NCI-H82 (cell line): Measurements from ENCODE around the gene PLD4.

Source experiments
- DNase-seq: peaks from one replicate; lab custom pipeline; 2025; lab: John Stamatoyannopoulos, UW

Gene PLD4

DNA sequence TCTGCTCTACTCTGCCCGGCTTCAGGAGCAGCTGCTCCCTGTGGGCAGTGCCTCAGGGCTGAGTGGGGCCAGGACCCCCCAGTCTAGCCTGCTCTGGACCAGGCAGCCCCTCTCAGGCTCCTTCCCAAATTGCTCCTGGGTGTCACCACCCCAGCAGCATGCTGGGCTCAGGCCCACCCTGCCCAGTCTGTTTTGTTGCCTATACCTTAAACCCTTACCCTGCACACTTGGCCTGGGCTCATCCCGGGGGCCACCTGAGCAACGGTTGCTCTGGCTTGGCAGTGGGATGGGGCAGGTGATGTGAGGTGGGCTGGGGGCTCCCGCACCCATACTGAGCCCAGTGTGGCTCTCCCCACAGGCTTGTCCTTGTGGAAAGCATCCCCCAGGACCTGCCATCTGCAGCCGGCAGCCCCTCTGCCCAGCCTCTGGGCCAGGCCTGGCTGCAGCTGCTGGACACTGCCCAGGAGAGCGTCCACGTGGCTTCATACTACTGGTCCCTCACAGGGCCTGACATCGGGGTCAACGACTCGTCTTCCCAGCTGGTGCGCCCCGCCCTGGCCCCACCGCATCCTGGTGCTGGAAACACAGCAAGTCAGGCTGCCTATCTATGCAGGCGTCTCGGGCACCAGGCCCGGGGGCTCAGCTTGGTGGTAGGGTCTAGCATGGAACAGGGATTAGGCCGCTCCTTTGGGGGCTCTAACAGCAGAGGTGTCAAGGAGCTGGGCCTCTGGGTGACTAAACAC, 3.9 kb downstream of the PLD4 start:
- DNase-seq: no peak

DNA sequence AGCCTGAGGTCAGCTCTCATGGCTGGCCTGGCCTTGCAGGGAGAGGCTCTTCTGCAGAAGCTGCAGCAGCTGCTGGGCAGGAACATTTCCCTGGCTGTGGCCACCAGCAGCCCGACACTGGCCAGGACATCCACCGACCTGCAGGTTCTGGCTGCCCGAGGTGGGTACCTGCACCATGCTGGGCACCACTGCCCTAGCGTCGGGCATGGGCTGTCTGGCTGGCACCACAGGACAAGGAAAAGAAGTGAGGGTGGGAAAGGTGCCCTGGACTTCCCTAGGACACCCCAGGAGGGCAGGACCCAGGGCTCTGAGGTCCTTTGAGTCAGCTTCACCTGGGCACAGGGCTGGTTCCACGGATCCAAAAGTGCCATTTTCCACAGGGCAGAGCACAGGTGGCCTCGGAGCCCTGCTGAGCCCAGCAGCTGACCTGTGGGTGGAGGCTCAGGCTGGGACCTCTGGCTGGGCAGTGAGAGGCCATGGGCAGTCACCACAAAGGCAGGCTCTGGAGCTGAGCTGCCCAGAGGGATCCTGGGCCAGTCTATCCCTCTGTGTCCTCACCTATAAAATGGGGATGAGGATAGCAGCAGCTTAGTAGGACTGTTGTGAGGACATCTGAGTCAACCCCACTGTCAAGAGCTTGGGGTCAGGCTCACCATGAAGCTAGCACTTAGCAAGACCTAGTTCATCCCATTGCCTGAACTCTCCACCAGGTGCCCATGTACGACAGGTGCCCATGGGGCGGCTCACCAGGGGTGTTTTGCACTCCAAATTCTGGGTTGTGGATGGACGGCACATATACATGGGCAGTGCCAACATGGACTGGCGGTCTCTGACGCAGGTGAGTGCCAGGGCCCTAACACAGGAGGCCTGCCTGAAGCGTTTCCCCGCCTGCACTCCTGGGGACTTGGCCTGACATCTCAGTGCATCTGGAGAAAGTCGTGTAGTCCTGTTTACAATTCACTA, 4.9 kb downstream of the PLD4 start:
- no peak for DNase-seq

DNA sequence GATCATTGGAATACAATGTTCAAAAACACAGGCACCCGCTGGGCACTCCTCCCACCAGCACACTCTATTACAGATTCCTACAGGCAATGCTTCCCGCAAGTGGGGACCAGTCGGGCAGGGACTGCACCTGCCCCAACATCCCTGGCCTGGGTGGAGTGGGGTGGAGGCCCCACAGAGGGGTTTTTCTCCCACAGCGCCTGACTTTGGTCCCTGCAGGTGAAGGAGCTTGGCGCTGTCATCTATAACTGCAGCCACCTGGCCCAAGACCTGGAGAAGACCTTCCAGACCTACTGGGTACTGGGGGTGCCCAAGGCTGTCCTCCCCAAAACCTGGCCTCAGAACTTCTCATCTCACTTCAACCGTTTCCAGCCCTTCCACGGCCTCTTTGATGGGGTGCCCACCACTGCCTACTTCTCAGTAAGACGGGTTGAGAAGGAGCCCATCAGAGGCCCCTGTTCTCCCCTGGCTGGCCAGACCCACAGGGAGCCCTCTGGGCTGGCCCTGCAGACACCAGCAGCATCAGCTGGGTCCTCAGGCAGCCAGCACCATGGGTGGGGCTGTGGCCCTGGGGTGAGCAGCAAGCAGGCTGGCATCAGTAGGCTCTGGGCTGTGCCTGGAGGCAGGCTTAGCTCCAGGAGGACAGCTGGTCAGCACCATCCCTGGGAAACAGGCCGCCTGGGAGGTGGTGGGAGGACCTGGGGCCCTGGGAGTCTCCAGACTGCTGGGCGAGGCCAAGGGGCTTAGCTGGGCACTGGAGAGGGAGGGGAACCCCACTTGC, 6.0 kb downstream of the PLD4 start:
- DNase-seq: no peak

DNA sequence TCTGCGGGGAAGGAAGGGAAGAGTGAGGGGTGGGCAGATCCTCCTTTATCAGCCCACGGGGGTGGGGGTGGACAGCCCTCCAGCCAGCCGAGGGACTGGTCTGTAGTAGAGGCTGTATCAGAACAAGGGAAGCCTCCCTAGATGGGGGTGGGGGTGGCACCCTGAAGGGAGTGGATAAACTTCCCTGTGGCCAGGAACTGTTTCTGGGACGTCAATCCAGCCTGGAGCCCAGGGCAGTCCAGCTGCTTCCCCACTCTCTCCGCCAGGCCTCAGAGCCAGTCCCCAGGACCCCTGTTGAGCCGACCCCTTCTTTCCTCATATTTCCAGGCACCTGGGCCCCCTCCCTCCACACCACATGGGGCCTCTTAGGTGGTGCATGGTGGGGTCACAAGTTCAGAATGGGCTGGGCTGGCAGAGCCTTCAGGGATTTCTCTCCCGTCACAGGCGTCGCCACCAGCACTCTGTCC, 6.7 kb downstream of the PLD4 start:
- no peak for DNase-seq

DNA sequence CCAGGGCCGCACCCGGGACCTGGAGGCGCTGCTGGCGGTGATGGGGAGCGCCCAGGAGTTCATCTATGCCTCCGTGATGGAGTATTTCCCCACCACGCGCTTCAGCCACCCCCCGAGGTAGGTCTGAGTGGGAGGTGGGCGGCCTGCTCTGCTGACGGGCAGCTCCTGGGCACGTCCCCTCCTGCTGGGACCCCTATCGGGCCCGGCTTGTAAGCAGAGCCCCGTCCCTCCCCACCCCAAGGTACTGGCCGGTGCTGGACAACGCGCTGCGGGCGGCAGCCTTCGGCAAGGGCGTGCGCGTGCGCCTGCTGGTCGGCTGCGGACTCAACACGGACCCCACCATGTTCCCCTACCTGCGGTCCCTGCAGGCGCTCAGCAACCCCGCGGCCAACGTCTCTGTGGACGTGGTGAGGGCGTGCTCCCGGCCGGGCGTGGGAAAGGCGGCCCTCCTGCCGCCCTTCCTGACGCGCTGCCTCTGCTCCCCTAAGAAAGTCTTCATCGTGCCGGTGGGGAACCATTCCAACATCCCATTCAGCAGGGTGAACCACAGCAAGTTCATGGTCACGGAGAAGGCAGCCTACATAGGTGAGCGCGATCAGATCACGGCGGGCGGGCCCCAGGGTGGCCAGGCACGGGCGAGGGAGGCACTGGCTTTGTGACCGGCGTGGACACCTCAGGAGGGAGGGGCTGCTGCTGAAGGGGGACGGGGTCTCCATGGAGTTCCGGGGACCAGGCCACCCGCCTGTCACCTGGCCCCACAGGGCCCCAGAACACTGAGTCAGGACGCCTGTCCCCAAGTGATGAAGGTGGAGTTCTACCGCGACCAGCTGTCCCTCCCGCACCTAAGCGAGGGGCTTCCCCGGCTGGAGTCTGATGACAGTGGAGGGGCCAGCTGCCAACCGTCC, 7.3 kb downstream of the PLD4 start:
- DNase-seq: no peak

DNA sequence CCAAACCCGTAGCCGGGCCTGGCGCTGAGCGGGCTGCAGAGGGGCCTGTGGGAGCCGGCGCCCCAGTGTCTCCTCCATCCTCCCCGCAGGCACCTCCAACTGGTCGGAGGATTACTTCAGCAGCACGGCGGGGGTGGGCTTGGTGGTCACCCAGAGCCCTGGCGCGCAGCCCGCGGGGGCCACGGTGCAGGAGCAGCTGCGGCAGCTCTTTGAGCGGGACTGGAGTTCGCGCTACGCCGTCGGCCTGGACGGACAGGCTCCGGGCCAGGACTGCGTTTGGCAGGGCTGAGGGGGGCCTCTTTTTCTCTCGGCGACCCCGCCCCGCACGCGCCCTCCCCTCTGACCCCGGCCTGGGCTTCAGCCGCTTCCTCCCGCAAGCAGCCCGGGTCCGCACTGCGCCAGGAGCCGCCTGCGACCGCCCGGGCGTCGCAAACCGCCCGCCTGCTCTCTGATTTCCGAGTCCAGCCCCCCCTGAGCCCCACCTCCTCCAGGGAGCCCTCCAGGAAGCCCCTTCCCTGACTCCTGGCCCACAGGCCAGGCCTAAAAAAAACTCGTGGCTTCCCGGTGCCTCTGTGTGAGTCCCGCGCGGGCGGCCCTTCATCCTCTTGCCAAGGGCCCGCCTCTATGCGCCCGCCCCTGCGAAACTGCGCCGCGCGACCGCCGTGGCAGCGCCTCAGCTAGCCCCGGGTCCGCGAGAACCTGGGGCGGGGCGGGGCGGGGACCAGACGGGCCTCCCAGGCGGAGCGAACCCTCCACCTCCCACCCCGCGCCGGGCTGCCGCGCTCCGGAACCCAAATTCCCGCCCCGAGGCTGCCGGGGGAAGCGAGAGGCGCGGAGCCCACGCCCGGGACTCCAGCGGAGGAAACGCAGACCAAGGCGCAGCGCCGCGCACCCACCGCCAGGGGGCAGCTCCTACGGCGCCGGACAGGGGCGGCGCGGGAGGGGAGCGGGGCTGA, 8.3 kb downstream of the PLD4 start:
- DNase-seq: peak; percentile 88

DNA sequence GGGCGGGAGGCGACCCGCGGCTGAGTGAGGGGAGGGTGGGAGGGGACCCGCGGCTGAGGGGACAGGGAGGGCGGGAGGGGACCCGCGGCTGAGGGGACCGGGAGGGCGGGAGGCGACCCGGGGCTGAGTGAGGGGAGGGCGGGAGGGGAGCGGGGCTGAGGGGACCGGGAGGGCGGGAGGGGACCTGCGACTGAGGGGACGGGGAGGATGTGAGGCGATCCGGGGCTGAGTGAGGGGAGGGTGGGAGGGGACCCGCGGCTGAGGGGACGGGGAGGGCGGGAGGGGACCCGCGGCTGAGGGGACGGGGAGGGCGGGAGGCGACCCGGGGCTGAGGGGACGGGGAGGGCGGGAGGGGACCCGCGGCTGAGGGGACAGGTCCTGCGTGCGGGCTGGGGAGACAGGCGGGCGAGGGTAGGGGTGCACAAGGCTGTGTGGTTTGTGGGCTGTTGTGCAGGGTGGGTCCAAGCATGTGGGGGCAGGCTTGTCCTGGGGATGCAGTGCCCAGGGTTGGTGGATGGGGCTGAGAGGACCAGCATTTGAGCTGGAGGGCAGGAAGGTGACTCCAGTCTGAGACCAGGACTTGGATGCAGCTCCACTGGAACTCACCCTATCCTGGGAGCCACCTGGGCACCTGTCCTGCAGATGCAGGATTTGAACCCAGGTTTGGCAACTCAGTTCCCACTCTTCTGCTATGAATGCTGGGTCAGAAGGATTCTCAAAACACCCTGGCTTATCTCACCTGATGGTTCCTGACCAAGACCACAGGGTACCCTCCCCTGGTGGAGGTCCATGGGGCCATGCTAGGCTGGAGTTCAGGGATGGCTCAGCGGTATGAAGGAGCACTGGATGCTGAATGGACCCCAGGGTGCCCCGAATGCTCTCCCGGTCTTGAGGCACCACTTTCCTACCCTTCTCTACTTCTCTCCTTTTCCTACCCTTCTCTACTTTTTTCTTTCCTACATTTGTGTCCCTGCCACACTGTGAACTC, 9.4 kb downstream of the PLD4 start:
- DNase-seq: peak; percentile 62

DNA sequence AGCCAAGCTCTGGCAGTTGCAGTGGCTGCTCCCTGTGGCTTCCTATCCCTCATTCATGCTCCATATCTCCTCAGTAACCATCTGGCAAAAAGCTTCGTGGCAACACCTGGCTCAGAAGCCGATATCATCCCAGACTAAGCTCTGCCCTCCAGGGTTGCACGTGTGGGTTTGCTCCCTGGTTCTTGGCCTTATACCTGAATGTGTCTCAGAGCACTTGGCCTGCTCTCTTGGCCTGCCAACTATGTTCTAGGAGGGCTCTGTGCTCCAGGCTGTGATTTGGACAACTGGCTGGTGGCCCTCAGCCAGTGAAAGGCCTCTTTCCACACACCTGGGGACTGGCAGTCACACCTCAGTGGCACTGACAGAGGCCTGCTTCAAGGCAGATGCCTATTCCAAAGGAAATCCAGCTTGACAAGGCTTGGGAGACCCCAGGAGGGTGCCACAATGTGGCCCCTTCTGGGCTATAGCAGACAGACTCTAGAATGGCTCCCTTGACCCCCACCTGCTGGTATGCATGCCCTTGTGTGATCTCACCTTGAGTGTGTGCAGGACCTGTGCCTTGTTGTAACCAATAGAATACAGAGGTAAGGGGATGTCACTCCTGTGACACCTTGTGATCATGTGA, 10.5 kb downstream of the PLD4 start:
- DNase-seq: peak; percentile 22

DNA sequence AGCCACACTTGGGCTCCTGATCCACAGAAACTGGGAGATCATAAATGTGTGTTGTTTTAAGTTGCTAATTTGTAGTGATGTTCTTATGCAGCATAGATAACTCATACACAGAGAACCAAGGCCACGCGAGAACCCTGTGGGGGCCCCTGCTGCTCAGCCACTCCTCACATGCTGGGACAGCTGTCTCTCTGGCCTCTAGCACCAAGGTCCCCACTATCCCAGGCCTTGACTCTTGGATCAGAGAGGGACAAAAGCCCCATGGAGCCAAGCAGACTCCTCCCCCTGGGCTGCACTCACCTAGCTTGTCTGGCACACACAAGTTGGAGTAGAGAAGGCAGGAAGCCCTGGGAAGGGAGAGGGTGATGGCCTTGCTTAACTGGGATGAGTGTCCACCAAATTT, 11.3 kb downstream of the PLD4 start:
- DNase-seq: no peak

DNA sequence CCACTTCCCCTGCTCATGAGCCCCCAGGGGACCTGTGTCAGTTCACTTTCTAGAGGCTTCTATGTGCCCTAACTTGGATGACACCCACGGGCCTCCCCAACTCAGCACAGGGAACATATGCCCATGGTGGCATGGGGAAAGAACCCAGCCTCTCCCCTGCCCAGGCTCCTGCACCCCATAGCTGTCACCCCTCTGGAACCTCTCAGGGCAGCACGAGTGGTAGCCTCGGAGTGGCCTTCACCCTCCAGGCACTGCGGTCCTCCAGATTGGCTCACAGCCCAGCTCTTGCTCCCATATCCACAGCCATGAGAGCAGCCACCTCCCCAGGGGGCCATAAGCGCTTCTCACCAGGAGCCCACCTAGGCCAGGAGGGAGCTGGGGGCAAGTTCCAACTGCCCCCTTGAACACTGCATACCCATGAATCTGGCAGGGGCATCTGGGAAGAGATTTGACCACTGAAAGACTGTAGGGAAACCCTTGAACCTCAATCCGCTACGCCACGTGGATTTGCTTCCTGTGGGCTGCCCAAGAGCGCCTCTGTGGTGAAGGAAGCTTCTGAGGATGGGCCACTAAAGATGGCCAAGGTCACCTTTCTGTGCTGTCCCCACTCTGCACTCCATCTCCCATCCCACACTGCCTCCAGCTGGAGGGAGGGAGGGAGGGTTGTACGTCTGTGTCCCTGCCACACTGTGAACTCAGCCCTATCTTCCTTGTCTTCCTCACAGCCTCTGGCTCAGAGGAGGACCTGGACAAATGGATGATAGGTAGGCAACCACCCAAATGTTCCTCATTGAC, 11.9 kb downstream of the PLD4 start:
- DNase-seq: no peak

DNA sequence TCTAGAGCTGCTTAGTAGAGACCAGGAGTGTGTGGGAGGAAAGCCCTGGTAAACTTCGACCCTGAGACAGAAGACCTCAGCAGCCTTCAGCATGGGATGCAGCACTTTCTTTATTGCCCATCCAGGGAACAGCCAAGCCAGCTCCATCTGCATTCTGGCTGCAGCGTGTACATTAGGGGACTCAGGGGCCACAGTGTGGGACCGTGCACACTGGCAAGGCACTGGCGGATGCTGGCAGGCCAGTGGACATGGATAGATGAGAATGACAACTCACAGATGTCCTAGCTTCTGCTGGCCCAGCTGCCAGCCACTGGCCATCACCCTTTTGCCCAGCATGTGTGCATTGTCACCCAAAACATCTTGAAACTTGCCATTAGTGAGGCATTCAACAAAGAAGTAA, 12.5 kb downstream of the PLD4 start:
- DNase-seq: no peak

DNA sequence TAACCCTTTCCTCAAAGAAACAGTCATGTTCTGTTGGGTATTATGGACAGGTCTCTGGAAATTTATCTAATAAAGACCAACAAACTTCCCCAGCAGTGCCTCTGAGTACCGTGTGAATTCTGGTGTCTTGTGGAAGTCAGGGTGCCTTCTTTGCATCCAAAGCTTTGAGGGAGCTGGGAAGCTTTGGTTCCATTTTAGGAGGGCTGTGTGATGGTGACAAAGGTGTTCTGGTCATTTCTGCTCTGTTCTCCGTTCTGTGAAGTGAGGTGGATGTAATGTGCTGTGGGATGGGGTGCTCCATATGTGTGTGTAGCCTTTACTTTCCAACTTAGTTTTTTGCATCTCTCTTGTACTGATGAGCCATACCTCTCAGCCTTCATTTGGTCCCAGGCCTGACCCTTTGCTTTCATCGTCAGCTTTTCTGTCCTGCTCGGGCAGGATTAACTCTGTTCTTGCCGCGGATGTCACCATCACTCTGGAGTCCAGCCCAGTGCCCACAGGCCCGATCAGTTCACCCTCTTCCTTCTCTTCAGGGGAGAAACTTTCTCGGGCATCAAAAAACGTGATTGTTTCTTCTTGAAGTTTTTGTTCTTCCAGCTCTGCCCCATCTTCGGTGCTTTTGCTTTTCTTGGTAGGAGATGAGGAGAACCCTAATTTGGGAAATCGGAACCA, 13.2 kb downstream of the PLD4 start:
- no peak for DNase-seq

DNA sequence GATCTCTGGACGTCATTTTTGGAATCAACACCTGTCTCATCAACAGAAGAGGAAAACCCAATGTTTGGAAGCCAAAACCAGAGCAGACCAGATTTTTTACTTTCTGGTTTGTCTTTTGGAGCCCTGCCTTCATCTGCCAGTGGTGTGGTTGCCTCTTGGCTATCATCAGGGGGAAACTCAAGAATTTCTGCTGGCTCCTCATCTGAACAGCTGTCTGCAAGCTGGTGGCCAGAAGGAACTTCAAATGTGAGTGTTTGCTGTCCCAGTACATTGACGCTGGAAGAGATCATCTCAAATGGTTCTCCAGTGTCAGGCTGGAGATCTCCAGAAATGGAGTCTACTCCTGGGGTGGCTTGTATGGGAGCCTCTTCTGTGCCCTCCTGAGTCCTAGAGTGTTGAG, 13.8 kb downstream of the PLD4 start:
- DNase-seq: no peak

DNA sequence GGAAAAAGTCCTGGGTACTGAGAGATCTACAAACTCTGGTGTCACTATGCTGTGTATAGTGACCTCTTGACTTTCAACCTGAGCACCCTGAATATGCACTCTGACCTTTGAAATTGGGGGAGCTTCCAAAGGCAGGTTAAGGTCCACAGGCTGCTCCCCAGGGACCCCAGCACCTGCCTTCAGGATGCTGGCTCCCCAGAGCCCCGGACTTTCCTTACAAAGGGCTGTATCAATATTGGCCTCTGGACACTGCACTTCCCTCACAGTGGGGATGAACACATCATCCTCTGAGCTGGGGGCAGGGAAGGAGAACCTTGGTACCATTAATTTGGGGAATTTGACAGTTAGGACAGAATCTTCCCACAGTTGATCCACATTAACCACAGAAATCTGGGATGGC, 14.3 kb downstream of the PLD4 start:
- DNase-seq: no peak

DNA sequence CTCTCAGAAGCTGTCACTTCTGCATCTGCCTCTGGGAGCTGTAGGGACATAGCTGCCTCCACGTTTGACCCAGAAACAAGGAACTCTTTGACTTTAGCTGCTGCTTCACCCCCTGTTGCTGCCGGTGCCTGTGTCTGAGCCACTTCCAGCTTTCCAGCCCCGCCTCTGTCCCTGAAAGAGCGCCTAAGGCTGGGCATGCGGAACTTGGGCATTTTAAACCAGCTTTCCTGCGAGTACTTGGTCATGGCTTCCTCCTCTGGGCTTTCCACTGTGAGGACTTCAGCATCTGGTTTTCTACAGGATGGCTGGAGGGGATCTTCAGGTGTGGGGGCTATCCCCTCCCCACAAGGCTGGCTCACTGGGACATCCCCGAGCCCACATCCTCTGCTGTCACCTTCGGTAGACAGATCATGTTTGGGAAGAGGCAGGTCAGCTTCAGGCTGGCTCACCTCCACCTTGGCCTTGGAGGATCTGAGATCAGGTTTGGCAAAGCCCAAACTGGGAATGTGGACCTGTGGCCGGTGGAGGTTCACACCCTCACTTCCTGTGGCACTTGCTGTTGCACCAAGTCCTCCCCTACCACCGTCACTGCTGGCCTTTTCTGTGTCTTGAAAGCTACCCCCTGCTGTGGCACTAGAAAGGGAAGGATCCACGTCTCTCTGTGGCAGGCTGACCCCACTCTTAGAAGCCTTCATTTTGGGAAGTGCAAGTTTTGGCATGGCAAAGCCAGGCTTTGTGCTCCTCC, 15.2 kb downstream of the PLD4 start:
- DNase-seq: no peak

DNA sequence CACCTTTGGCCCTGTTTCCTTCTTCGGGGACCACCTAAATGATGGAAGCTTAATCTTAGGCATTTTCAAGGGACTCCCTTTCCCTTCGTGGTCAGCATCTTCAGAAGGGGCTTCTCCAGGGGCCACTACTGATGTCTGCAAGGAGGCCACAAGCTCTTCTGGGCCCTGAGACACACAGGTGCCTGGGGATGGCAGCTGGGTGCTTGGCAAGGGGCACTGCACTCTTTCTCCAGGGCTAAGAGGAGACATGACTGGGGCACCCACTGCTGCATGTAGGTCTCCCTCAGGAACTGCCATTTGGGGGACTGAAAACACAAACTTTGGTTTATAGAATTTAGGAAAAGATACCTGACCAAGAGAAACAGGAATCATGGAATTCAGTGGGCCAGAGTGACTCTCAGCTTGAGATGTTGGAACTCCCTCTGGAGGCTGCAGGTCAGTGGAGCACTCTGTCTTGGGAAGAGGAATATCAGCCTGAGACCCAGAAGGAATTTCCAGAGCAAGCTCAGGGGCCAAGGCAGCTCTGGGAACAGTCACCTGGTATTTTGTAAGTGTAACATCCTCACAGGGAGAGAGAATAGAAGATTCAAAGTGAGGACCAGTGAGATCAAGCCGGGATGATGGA, 16.0 kb downstream of the PLD4 start:
- DNase-seq: no peak
